Psoas muscle (tissue), 8 donors: ENCODE data around the gene MCHR2. TPM values are rescaled to one million over a fixed set of nuclear protein-coding genes. Genes with fewer than 3 reads are reported as not detected.

Experiments
- ATAC-seq, 4 donors: fragments of 200-7000 bp; cut with Tn5 transposase; one replicate each; pipeline ENCODE4 v1.9.1; 2020; ENCODE audit warnings: moderate library complexity in 3 of 4, mild to moderate bottlenecking in 2 of 4
- DNase-seq, 2 donors: peaks; one replicate each; pipeline ENCODE4 v3.0.0-alpha.2; 2020
- H3K27ac ChIP-seq: fragments of 200-600 bp; one replicate; pipeline ENCODE4 v1.8.0; 2022
- H3K27me3 ChIP-seq, 3 donors: fragments of 200-600 bp in 1 of 3; one replicate each; pipeline versions ENCODE4 v1.6.1 to v1.8.0; 2013 to 2022; ENCODE audit warnings: low read length in 2 of 3, mild to moderate bottlenecking in 2 of 3, moderate library complexity in 1 of 3; ENCODE audit not compliant: insufficient read depth in 3 of 3
- H3K36me3 ChIP-seq, 2 donors: fragments of 200-600 bp in 1 of 2; one replicate each; pipeline versions ENCODE4 v1.6.1 to v1.8.0; 2013 to 2022; ENCODE audit warnings: low read depth in 1 of 2, mild to moderate bottlenecking in 1 of 2, moderate library complexity in 1 of 2; ENCODE audit not compliant: insufficient read depth in 1 of 2
- H3K4me1 ChIP-seq: fragments of 200-600 bp; one replicate; pipeline ENCODE4 v1.8.0; 2022
- H3K4me3 ChIP-seq: fragments of 200-600 bp; one replicate; pipeline ENCODE4 v1.8.0; 2022; ENCODE audit warnings: mild to moderate bottlenecking
- H3K9me3 ChIP-seq: fragments of 200-600 bp; one replicate; pipeline ENCODE4 v1.8.0; 2022
- CTCF ChIP-seq: fragments of 200-600 bp; IDR thresholded peaks from one replicate; pipeline ENCODE4 v1.8.0; 2022; ENCODE audit warnings: antibody characterized with exemption
- WGBS, 3 donors: extraction: QIAGEN DNeasy Blood & Tissue Kit; methylation state at CpG; one replicate each; pipeline versions ENCODE4 v1.1.6 to v1.1.7; 2013; 5-methylcytosine and 5-hydroxymethylcytosine counted together
- intact Hi-C, 2 donors: fragments of 100-400 bp; cut with DNase I; formaldehyde crosslinking; loops; one replicate each; pipeline versions ENCODE4 v1.11.0 to v1.14.2; 2022
- polyA plus RNA-seq, 3 donors: library from polyadenylated mRNA; stranded (reverse); fragments of 200-250 nt; gene quantifications; one replicate each; pipeline ENCODE4 v1.2.3, GENCODE V29; 2013
- total RNA-seq, 4 donors: library from RNA; stranded (reverse); fragmentation: NEBNext Ultra II Directional in 2 of 4; extraction: Animal tissue kit (Norgen Biotek cat#: 25700) in 2 of 4; gene quantifications; one replicate each; pipeline versions ENCODE4 v1.2.1 to v1.2.4, GENCODE V29; 2021 to 2023
- donor health status: healthy with polysubstance abuse.
- donor health status: DM: no; HTN: no; CAD: no; lungs with moderate emphysema.
- donor health status: Bipolar disorder and iron deficiency.
- donor health status: healthy.
- donor health status: DM: yes; HTN: yes; CAD: no.
- donor health status: DM: no; HTN: no; CAD: no.
- donor health status: DM: no; HTN: no; CAD: no.
- donor health status: DM: yes; HTN: yes; CAD: no.

The MCHR2 gene
- total and polyA plus RNA-seq, 7 donors, result not detected

GRCh38 chr6:99991955-99992354 lies 2.1 kb downstream of the MCHR2 start:
- Histone ChIP-seq H3K9me3 (no peaks in the 10 kb centered on the region), H3K4me1 (no peaks in the 10 kb centered on the region), H3K27ac (no peak overlapping the region), H3K36me3 (no peaks in the 10 kb centered on the region), H3K27me3 (peaks cover 0 to 9% (median 8%) of the 10 kb centered on the region in 3 donors), H3K4me3 (no peak overlapping the region)
- DNase-seq, result no peak
- intact Hi-C loops, result loop anchor here in 1 of 2 donors (10.0 kb wide), 1 partner anchor 493 kb away; no protein-coding TSS in a partner anchor
- 80 to 96% (median 94%) methylated on average over 3 of the region's 3 CpGs for WGBS, 3 donors
- ATAC-seq, result no peak
- no peak for TF ChIP-seq CTCF

- H3K27ac ChIP-seq, result no peak overlapping the region
- no peaks in the 10 kb centered on the region for H3K27me3 ChIP-seq
- DNase-seq (no peak), ATAC-seq (no peak)
- no peak for TF ChIP-seq CTCF
- intact Hi-C loops, result no loop called here
- no peak overlapping the region for H3K4me3 ChIP-seq
- no peaks in the 10 kb centered on the region for H3K36me3 ChIP-seq
- no peaks in the 10 kb centered on the region for H3K9me3 ChIP-seq
- no peaks in the 10 kb centered on the region for H3K4me1 ChIP-seq
Observed at GRCh38 chr6:99980741-99981140, 13.3 kb downstream of the MCHR2 start.

GRCh38 chr6:99979953-99980352 lies 14.1 kb downstream of the MCHR2 start:
- H3K27ac ChIP-seq, result no peak overlapping the region
- DNase-seq (no peak), ATAC-seq (no peak)
- intact Hi-C loops, result no loop called here
- H3K4me1 ChIP-seq, result no peaks in the 10 kb centered on the region
- H3K27me3 ChIP-seq, result no peaks in the 10 kb centered on the region
- H3K9me3 ChIP-seq, result no peaks in the 10 kb centered on the region
- TF ChIP-seq CTCF, result no peak
- H3K4me3 ChIP-seq, result no peak overlapping the region
- no peaks in the 10 kb centered on the region for H3K36me3 ChIP-seq
- 50 to 71% (median 70%) methylated on average over 1 of the region's 1 CpG for WGBS, 3 donors

- no peak for ATAC-seq
- Histone ChIP-seq H3K36me3 (no peaks in the 10 kb centered on the region), H3K27me3 (no peaks in the 10 kb centered on the region), H3K4me3 (no peak overlapping the region), H3K9me3 (no peaks in the 10 kb centered on the region), H3K27ac (no peak overlapping the region), H3K4me1 (no peaks in the 10 kb centered on the region)
- intact Hi-C loops, result no loop called here
- no peak for TF ChIP-seq CTCF
- no peak for DNase-seq
Observed at GRCh38 chr6:99967052-99967451, 27.0 kb downstream of the MCHR2 start.

GRCh38 chr6:99960027-99960426 lies 34.0 kb downstream of the MCHR2 start:
- no peaks in the 10 kb centered on the region for H3K4me1 ChIP-seq
- ATAC-seq (no peak), DNase-seq (no peak)
- intact Hi-C loops, result no loop called here
- no peaks in the 10 kb centered on the region for H3K27me3 ChIP-seq
- 67 to 90% (median 74%) methylated on average over 1 of the region's 1 CpG for WGBS, 3 donors
- H3K27ac ChIP-seq, result no peak overlapping the region
- TF ChIP-seq CTCF, result no peak
- H3K36me3 ChIP-seq, result no peaks in the 10 kb centered on the region
- no peak overlapping the region for H3K4me3 ChIP-seq
- peaks cover 16% of the 10 kb centered on the region for H3K9me3 ChIP-seq
